ENCODE data around the gene ZFAND3. TPM values are rescaled to one million over a fixed set of nuclear protein-coding genes. Genes with fewer than 3 reads are reported as not detected.

Gene ZFAND3
- total and polyA plus RNA-seq, 10 of the 15 experiments (the other 5 are each of a cell fraction or from before 2014, with no cell fraction given) = 0.90 to 34.4 (median 16.3) TPM

DNA sequence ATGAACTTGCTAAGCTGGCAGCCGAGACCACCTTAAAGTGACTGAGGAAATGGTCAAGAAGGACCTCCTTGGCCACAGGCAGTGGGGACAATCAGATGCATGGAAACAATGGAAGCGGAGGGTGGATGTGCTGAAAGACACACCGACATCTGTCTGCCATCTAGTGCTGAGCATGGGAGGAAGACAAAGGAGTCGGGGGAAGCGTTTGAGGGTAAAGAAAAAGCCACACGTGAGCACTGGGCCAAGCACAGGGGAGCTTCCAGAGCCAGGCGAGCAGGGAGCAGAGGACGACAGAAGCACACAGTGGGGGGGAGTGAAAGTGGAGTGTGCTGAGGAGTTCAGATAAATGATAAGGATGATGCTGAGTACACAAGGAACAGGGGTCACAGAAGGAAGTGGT, 367.8 kb downstream of the ZFAND3 start:
- no peak for DNase-seq (ENCODE audit: low read depth, low spot score)
- ChIA-PET SMC1A (ENCODE audit: uncharacterized antibody, unreplicated experiment) (no interaction called here), RAD21 (ENCODE audit: unreplicated experiment) (no interaction called here), POLR2A (interaction anchor here (0.6 kb wide), 1 partner anchor 85 kb away, joined by 3 read pairs; no protein-coding TSS in a partner anchor), CTCF (no interaction called here)
- Histone ChIP-seq H3K4me2 (ENCODE audit: control insufficient read depth, insufficient read depth) (no peak overlapping the region), H3K27me3 (replicated peaks in 1 of 2; ENCODE audit: control insufficient read depth in 2 of 2, insufficient read depth in 2 of 2, low read length in 1 of 2) (no peaks in the 10 kb centered on the region), H3K4me1 (ENCODE audit: control insufficient read depth, insufficient read depth, low read length) (no peaks in the 10 kb centered on the region), H3K4me3 (no peak overlapping the region), H4K20me1 (ENCODE audit: control insufficient read depth, insufficient read depth) (no peaks in the 10 kb centered on the region), H3K27ac (ENCODE audit: control insufficient read depth, insufficient read depth) (no peak overlapping the region), H3K9me3 (replicated peaks; ENCODE audit: control insufficient read depth, insufficient read depth, low read length) (no peaks in the 10 kb centered on the region), H3K36me3 (ENCODE audit: control insufficient read depth in 2 of 2, insufficient read depth in 2 of 2, low read length in 1 of 2) (no peaks in the 10 kb centered on the region; a peak in 1 of 4 replicates), H3K79me2 (ENCODE audit: control insufficient read depth, insufficient read depth, low read length) (no peaks in the 10 kb centered on the region), H2AFZ (ENCODE audit: control insufficient read depth, low read depth, low read length) (no peak overlapping the region), H3K9ac (ENCODE audit: control insufficient read depth, insufficient read depth, low read length) (no peak overlapping the region)
- TF ChIP-seq ZBED1 (IDR thresholded peaks at IDR 0.05; ENCODE audit: borderline replicate concordance) (no peak), HDAC2 (IDR thresholded peaks at IDR 0.05) (no peak), ETV6 (conservative IDR thresholded peaks at IDR 0.05 in 1 of 2, IDR thresholded peaks at IDR 0.05 in 1 of 2; ENCODE audit: borderline replicate concordance in 1 of 2, low read depth in 1 of 2) (no peak), POU2F2 (IDR thresholded peaks at IDR 0.05; ENCODE audit: borderline replicate concordance, low read depth, low read length) (no peak), TAF1 (IDR thresholded peaks at IDR 0.05; ENCODE audit: borderline replicate concordance, low read depth, low read length) (no peak), BHLHE40 (IDR thresholded peaks at IDR 0.05; ENCODE audit: borderline replicate concordance in 1 of 2, low read depth in 2 of 2, low read length in 1 of 2) (no peak), PAX8 (IDR thresholded peaks at IDR 0.05) (no peak), RFX5 (IDR thresholded peaks at IDR 0.05; ENCODE audit: low read depth, low read length) (no peak), SMC3 (IDR thresholded peaks at IDR 0.05; ENCODE audit: borderline replicate concordance, low read length) (no peak), PML (IDR thresholded peaks at IDR 0.05; ENCODE audit: low read length) (no peak), BCL11A (IDR thresholded peaks at IDR 0.05; ENCODE audit: low read depth, low read length) (no peak), FOXK2 (IDR thresholded peaks at IDR 0.05) (no peak), TCF7 (IDR thresholded peaks at IDR 0.05; ENCODE audit: borderline replicate concordance) (no peak)
- TF ChIP-seq, protein P1, sequence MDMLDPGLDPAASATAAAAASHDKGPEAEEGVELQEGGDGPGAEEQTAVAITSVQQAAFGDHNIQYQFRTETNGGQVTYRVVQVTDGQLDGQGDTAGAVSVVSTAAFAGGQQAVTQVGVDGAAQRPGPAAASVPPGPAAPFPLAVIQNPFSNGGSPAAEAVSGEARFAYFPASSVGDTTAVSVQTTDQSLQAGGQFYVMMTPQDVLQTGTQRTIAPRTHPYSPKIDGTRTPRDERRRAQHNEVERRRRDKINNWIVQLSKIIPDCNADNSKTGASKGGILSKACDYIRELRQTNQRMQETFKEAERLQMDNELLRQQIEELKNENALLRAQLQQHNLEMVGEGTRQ (IDR thresholded peaks at IDR 0.05; ENCODE audit: borderline replicate concordance, low read depth, low read length) = no peak
- TF ChIP-seq, protein P2, sequence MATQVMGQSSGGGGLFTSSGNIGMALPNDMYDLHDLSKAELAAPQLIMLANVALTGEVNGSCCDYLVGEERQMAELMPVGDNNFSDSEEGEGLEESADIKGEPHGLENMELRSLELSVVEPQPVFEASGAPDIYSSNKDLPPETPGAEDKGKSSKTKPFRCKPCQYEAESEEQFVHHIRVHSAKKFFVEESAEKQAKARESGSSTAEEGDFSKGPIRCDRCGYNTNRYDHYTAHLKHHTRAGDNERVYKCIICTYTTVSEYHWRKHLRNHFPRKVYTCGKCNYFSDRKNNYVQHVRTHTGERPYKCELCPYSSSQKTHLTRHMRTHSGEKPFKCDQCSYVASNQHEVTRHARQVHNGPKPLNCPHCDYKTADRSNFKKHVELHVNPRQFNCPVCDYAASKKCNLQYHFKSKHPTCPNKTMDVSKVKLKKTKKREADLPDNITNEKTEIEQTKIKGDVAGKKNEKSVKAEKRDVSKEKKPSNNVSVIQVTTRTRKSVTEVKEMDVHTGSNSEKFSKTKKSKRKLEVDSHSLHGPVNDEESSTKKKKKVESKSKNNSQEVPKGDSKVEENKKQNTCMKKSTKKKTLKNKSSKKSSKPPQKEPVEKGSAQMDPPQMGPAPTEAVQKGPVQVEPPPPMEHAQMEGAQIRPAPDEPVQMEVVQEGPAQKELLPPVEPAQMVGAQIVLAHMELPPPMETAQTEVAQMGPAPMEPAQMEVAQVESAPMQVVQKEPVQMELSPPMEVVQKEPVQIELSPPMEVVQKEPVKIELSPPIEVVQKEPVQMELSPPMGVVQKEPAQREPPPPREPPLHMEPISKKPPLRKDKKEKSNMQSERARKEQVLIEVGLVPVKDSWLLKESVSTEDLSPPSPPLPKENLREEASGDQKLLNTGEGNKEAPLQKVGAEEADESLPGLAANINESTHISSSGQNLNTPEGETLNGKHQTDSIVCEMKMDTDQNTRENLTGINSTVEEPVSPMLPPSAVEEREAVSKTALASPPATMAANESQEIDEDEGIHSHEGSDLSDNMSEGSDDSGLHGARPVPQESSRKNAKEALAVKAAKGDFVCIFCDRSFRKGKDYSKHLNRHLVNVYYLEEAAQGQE (IDR thresholded peaks at IDR 0.05; ENCODE audit: low read depth, low read length) = no peak
- 74% methylated on average over 8 of the region's 8 CpGs for WGBS (ENCODE audit: insufficient coverage, insufficient replicate concordance, low lambda C conversion rate, missing lambda C conversion rate)
- no TSS peak for BruUV-seq (replicated peaks)
- intact Hi-C loops (cut with micrococcal nuclease; ENCODE audit: unreplicated experiment) (no loop called here), in situ Hi-C loops (cut with MboI) (no loop called here)
- ATAC-seq = no peak
- FAIRE-seq = no peak
